HG03280 (cell line): ENCODE data around the gene CIRBP.

Experiments used
- ATAC-seq: cut with Tn5 transposase; IDR thresholded peaks from one replicate; pipeline ENCODE4 v1.9.1; 2021; ENCODE audit warnings: mild to moderate bottlenecking, moderate library complexity; ENCODE audit not compliant: unreplicated experiment

Gene CIRBP

GRCh38 chr19:1254530-1255185 lies 14.5 kb upstream of the CIRBP start:
- no peak for ATAC-seq

GRCh38 chr19:1255186-1256161 lies 13.7 kb upstream of the CIRBP start:
- no peak for ATAC-seq

GRCh38 chr19:1256646-1257474 lies 12.3 kb upstream of the CIRBP start:
- no peak for ATAC-seq

GRCh38 chr19:1257475-1258162 lies 11.5 kb upstream of the CIRBP start:
- no peak for ATAC-seq

- no peak for ATAC-seq
These were observed 11.0 kb upstream of the CIRBP start for GRCh38 chr19:1258163-1258492.

- no peak for ATAC-seq
These were observed 10.4 kb upstream of the CIRBP start for GRCh38 chr19:1258707-1259205.

- ATAC-seq = peak; percentile 34
These were observed 9.8 kb upstream of the CIRBP start for GRCh38 chr19:1259206-1259875.

- no peak for ATAC-seq
These were observed 9.0 kb upstream of the CIRBP start for GRCh38 chr19:1259876-1260748.

GRCh38 chr19:1260749-1261537 lies 8.2 kb upstream of the CIRBP start:
- ATAC-seq = peak; percentile 66

GRCh38 chr19:1261538-1261797 lies 7.7 kb upstream of the CIRBP start:
- ATAC-seq = no peak

- no peak for ATAC-seq
These were observed 7.1 kb upstream of the CIRBP start for GRCh38 chr19:1261798-1262622.

- no peak for ATAC-seq
These were observed 6.5 kb upstream of the CIRBP start for GRCh38 chr19:1262623-1263123.

- ATAC-seq = no peak
These were observed 5.9 kb upstream of the CIRBP start for GRCh38 chr19:1263188-1263587.

- no peak for ATAC-seq
These were observed 4.1 kb upstream of the CIRBP start for GRCh38 chr19:1264801-1265614.

- ATAC-seq = no peak
These were observed 3.5 kb upstream of the CIRBP start for GRCh38 chr19:1265615-1266128.

GRCh38 chr19:1266129-1266915 lies 2.8 kb upstream of the CIRBP start:
- ATAC-seq = peak; percentile 31
